Measurements from ENCODE around the gene MGRN1. TPM values are rescaled to one million over a fixed set of nuclear protein-coding genes. Genes with fewer than 3 reads are reported as not detected.

The MGRN1 gene
- total and polyA plus RNA-seq, 2 donors: 22.5 to 34.9 TPM

GRCh38 chr16:4594433-4595410 is 29.9 kb upstream of the MGRN1 start:
- Histone ChIP-seq H3K4me3 (ENCODE audit: low read depth, low read length) (no peak overlapping the region), H3K4me1 (ENCODE audit: insufficient read depth) (no peaks in the 10 kb centered on the region), H3K27ac (ENCODE audit: low read depth) (no peak overlapping the region), H3K36me3 (ENCODE audit: insufficient read depth) (no peaks in the 10 kb centered on the region)
- 92% methylated on average over 38 of the region's 38 CpGs for WGBS
- no peak for DNase-seq (ENCODE audit: extremely low spot score)

GRCh38 chr16:4597174-4597573 is 27.5 kb upstream of the MGRN1 start:
- WGBS: 58% methylated on average over 9 of the region's 9 CpGs
- Histone ChIP-seq H3K36me3 (ENCODE audit: insufficient read depth) (no peaks in the 10 kb centered on the region), H3K27ac (ENCODE audit: low read depth) (no peak overlapping the region), H3K4me3 (ENCODE audit: low read depth, low read length) (no peak overlapping the region), H3K4me1 (ENCODE audit: insufficient read depth) (no peaks in the 10 kb centered on the region)
- DNase-seq (ENCODE audit: extremely low spot score): no peak

- Histone ChIP-seq H3K27ac (ENCODE audit: low read depth) (no peak overlapping the region), H3K4me3 (ENCODE audit: low read depth, low read length) (no peak overlapping the region), H3K4me1 (ENCODE audit: insufficient read depth) (no peaks in the 10 kb centered on the region), H3K36me3 (ENCODE audit: insufficient read depth) (no peaks in the 10 kb centered on the region)
- WGBS: 88% methylated on average over 10 of the region's 10 CpGs
- DNase-seq (ENCODE audit: extremely low spot score): no peak
These were observed 25.6 kb upstream of the MGRN1 start for GRCh38 chr16:4599037-4599436.

- Histone ChIP-seq H3K36me3 (ENCODE audit: insufficient read depth) (no peaks in the 10 kb centered on the region), H3K4me3 (ENCODE audit: low read depth, low read length) (no peak overlapping the region), H3K27ac (ENCODE audit: low read depth) (no peak overlapping the region), H3K4me1 (ENCODE audit: insufficient read depth) (no peaks in the 10 kb centered on the region)
- 79% methylated on average over 8 of the region's 8 CpGs for WGBS
- DNase-seq (ENCODE audit: extremely low spot score): no peak
These were observed 25.1 kb upstream of the MGRN1 start for GRCh38 chr16:4599545-4599944.

- Histone ChIP-seq H3K4me1 (ENCODE audit: insufficient read depth) (no peaks in the 10 kb centered on the region), H3K27ac (ENCODE audit: low read depth) (no peak overlapping the region), H3K4me3 (ENCODE audit: low read depth, low read length) (no peak overlapping the region), H3K36me3 (ENCODE audit: insufficient read depth) (no peaks in the 10 kb centered on the region)
- 21% methylated on average over 18 of the region's 18 CpGs for WGBS
- DNase-seq (ENCODE audit: extremely low spot score): no peak
These were observed 23.4 kb upstream of the MGRN1 start for GRCh38 chr16:4601036-4601863.

GRCh38 chr16:4601864-4602186 is 22.8 kb upstream of the MGRN1 start:
- Histone ChIP-seq H3K4me3 (ENCODE audit: low read depth, low read length) (no peak overlapping the region), H3K27ac (ENCODE audit: low read depth) (no peak overlapping the region), H3K4me1 (ENCODE audit: insufficient read depth) (no peaks in the 10 kb centered on the region), H3K36me3 (ENCODE audit: insufficient read depth) (no peaks in the 10 kb centered on the region)
- no peak for DNase-seq (ENCODE audit: extremely low spot score)
- WGBS: 70% methylated on average over 6 of the region's 6 CpGs

GRCh38 chr16:4602331-4602730 is 22.3 kb upstream of the MGRN1 start:
- DNase-seq (ENCODE audit: extremely low spot score): no peak
- Histone ChIP-seq H3K4me3 (ENCODE audit: low read depth, low read length) (no peak overlapping the region), H3K27ac (ENCODE audit: low read depth) (no peak overlapping the region), H3K4me1 (ENCODE audit: insufficient read depth) (no peaks in the 10 kb centered on the region), H3K36me3 (ENCODE audit: insufficient read depth) (no peaks in the 10 kb centered on the region)
- WGBS: 53% methylated on average over 8 of the region's 8 CpGs

GRCh38 chr16:4603624-4604170 is 20.9 kb upstream of the MGRN1 start:
- WGBS: 65% methylated on average over 13 of the region's 13 CpGs
- Histone ChIP-seq H3K4me1 (ENCODE audit: insufficient read depth) (no peaks in the 10 kb centered on the region), H3K27ac (ENCODE audit: low read depth) (no peak overlapping the region), H3K36me3 (ENCODE audit: insufficient read depth) (no peaks in the 10 kb centered on the region), H3K4me3 (ENCODE audit: low read depth, low read length) (no peak overlapping the region)
- no peak for DNase-seq (ENCODE audit: extremely low spot score)

- H3K4me1 ChIP-seq (ENCODE audit: insufficient read depth): no peaks in the 10 kb centered on the region
- no peak for DNase-seq (ENCODE audit: extremely low spot score)
- WGBS: 59% methylated on average over 15 of the region's 15 CpGs
- H3K27ac ChIP-seq (ENCODE audit: low read depth): no peak overlapping the region
- no peak overlapping the region for H3K4me3 ChIP-seq (ENCODE audit: low read depth, low read length)
- no peaks in the 10 kb centered on the region for H3K36me3 ChIP-seq (ENCODE audit: insufficient read depth)
These were observed 20.2 kb upstream of the MGRN1 start for GRCh38 chr16:4604401-4604800.

GRCh38 chr16:4606354-4606753 is 18.3 kb upstream of the MGRN1 start:
- Histone ChIP-seq H3K4me1 (ENCODE audit: insufficient read depth) (no peaks in the 10 kb centered on the region), H3K36me3 (ENCODE audit: insufficient read depth) (no peaks in the 10 kb centered on the region), H3K27ac (ENCODE audit: low read depth) (no peak overlapping the region), H3K4me3 (ENCODE audit: low read depth, low read length) (no peak overlapping the region)
- DNase-seq (ENCODE audit: extremely low spot score): no peak
- WGBS: 81% methylated on average over 9 of the region's 9 CpGs

- 86% methylated on average over 22 of the region's 22 CpGs for WGBS
- H3K27ac ChIP-seq (ENCODE audit: low read depth): no peak overlapping the region
- no peak overlapping the region for H3K4me3 ChIP-seq (ENCODE audit: low read depth, low read length)
- DNase-seq (ENCODE audit: extremely low spot score): no peak
- no peaks in the 10 kb centered on the region for H3K36me3 ChIP-seq (ENCODE audit: insufficient read depth)
- peaks cover 1% of the 10 kb centered on the region for H3K4me1 ChIP-seq (ENCODE audit: insufficient read depth)
These were observed 16.6 kb upstream of the MGRN1 start for GRCh38 chr16:4607841-4608703.

- no peak overlapping the region for H3K27ac ChIP-seq (ENCODE audit: low read depth)
- no peak for DNase-seq (ENCODE audit: extremely low spot score)
- H3K36me3 ChIP-seq (ENCODE audit: insufficient read depth): no peaks in the 10 kb centered on the region
- peaks cover 1% of the 10 kb centered on the region for H3K4me1 ChIP-seq (ENCODE audit: insufficient read depth)
- no peak overlapping the region for H3K4me3 ChIP-seq (ENCODE audit: low read depth, low read length)
- 79% methylated on average over 8 of the region's 8 CpGs for WGBS
These were observed 16.0 kb upstream of the MGRN1 start for GRCh38 chr16:4608704-4608980.
